SH-SY5Y (cell line): ENCODE results near the gene SLC9A2.

Source experiments
- GATA2 ChIP-seq: IDR thresholded peaks from 2 replicates; pipeline ENCODE4 v1.6.1; 2011; ENCODE audit warnings: mild to moderate bottlenecking, low read depth, low read length
- GATA3 ChIP-seq: IDR thresholded peaks from 2 replicates; pipeline ENCODE4 v1.6.1; 2011; ENCODE audit warnings: low read depth, mild to moderate bottlenecking, low read length, moderate library complexity

DNA sequence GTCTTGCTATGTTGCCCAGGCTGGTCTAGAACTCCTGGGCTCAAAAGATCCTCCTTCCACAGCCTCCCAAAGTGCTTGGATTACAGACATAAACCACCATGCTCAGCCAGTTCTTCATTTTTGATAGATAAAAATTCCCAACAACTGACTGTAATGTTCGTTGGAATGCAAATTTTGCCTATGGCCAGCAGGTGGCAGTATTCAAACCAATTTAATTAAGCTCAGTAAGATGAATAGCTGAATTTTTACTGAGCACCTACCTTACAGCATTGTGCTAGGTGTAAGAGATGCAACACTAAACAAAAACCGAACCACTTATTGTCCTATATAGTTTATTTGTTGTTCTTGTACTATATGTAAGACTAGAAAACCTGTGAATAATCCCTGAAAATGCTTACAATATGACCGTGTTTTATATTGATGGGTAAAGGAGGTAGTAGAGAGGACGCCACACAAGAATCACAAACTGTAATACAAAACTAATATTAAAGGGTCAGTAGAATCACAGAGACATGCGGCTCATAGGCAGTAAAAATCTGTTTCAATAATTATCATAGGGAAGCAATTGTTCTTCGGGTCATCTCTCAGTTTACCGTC, 134.3 kb downstream of the SLC9A2 start:
- no peak for TF ChIP-seq GATA2
- TF ChIP-seq GATA3 = no peak
